ENCODE data around the gene ADGRA3. TPM values are rescaled to one million over a fixed set of nuclear protein-coding genes. Genes with fewer than 3 reads are reported as not detected.

The ADGRA3 gene
- total RNA-seq, 2 donors from 2014 or later, result 51.8 to 54.9 TPM

- H3K4me1 ChIP-seq (ENCODE audit: control insufficient read depth, insufficient read depth, low read length), result peaks cover 5% of the 10 kb centered on the region
- H3K36me3 Mint-ChIP-seq (ENCODE audit: low read depth), result peaks cover 30% of the 10 kb centered on the region
- no peak overlapping the region for H3K27ac ChIP-seq (ENCODE audit: low read depth, low read length)
- no peak for DNase-seq
- TF ChIP-seq CTCF (conservative IDR thresholded peaks at IDR 0.05), result no peak
- H3K9ac ChIP-seq (ENCODE audit: extremely low read depth, low read length, poor library complexity, severe bottlenecking), result no peak overlapping the region
- H3K36me3 ChIP-seq (ENCODE audit: control insufficient read depth, insufficient read depth, low read length), result peaks cover 23% of the 10 kb centered on the region
- peaks cover 22% of the 10 kb centered on the region for H3K4me1 Mint-ChIP-seq
- H3K9me3 Mint-ChIP-seq, result peaks cover 2% of the 10 kb centered on the region
- peaks cover 21% of the 10 kb centered on the region for H3K9me3 ChIP-seq (ENCODE audit: control insufficient read depth, low read length)
- H3K27ac Mint-ChIP-seq, result no peak overlapping the region
- no peak overlapping the region for H3K4me3 ChIP-seq (ENCODE audit: low read length)
- H3K4me3 Mint-ChIP-seq, result no peak overlapping the region
- H3K27me3 ChIP-seq (ENCODE audit: control insufficient read depth, insufficient read depth, low read length, poor library complexity, severe bottlenecking), result no peaks in the 10 kb centered on the region
- WGBS, 2 experiments (ENCODE audit: insufficient coverage in 1 of 2, insufficient read length in 1 of 2), result 90 to 94% methylated on average over 2 to 4 of the region's 4 CpGs
- H3K27me3 Mint-ChIP-seq (ENCODE audit: insufficient read depth), result no peaks in the 10 kb centered on the region
Measured at GRCh38 chr4:22471999-22472461, 43.8 kb downstream of the ADGRA3 start.

GRCh38 chr4:22471419-22471818 lies 44.4 kb downstream of the ADGRA3 start:
- DNase-seq, result no peak
- Mint-ChIP-seq H3K27ac (no peak overlapping the region), H3K4me1 (peaks cover 22% of the 10 kb centered on the region), H3K27me3 (ENCODE audit: insufficient read depth) (no peaks in the 10 kb centered on the region), H3K36me3 (ENCODE audit: low read depth) (peaks cover 32% of the 10 kb centered on the region), H3K9me3 (peaks cover 2% of the 10 kb centered on the region), H3K4me3 (no peak overlapping the region)
- Histone ChIP-seq H3K4me3 (ENCODE audit: low read length) (no peak overlapping the region), H3K9ac (ENCODE audit: extremely low read depth, low read length, poor library complexity, severe bottlenecking) (no peak overlapping the region), H3K9me3 (ENCODE audit: control insufficient read depth, low read length) (peaks cover 19% of the 10 kb centered on the region), H3K27me3 (ENCODE audit: control insufficient read depth, insufficient read depth, low read length, poor library complexity, severe bottlenecking) (no peaks in the 10 kb centered on the region), H3K27ac (ENCODE audit: low read depth, low read length) (no peak overlapping the region), H3K4me1 (ENCODE audit: control insufficient read depth, insufficient read depth, low read length) (peaks cover 5% of the 10 kb centered on the region), H3K36me3 (ENCODE audit: control insufficient read depth, insufficient read depth, low read length) (peaks cover 23% of the 10 kb centered on the region)
- no peak for TF ChIP-seq CTCF (conservative IDR thresholded peaks at IDR 0.05)
- WGBS, 2 experiments (ENCODE audit: insufficient coverage in 1 of 2, insufficient read length in 1 of 2), result 88% methylated on average over 4 of the region's 4 CpGs; no CpG with 5 or more reads in 1 of the 2 experiments

- H3K36me3 Mint-ChIP-seq (ENCODE audit: low read depth), result peaks cover 32% of the 10 kb centered on the region
- Histone ChIP-seq H3K27me3 (ENCODE audit: control insufficient read depth, insufficient read depth, low read length, poor library complexity, severe bottlenecking) (no peaks in the 10 kb centered on the region), H3K36me3 (ENCODE audit: control insufficient read depth, insufficient read depth, low read length) (peaks cover 21% of the 10 kb centered on the region), H3K9ac (ENCODE audit: extremely low read depth, low read length, poor library complexity, severe bottlenecking) (no peak overlapping the region), H3K4me1 (ENCODE audit: control insufficient read depth, insufficient read depth, low read length) (no peaks in the 10 kb centered on the region), H3K4me3 (ENCODE audit: low read length) (no peak overlapping the region), H3K27ac (ENCODE audit: low read depth, low read length) (no peak overlapping the region), H3K9me3 (ENCODE audit: control insufficient read depth, low read length) (no peaks in the 10 kb centered on the region)
- no peaks in the 10 kb centered on the region for H3K27me3 Mint-ChIP-seq (ENCODE audit: insufficient read depth)
- H3K4me1 Mint-ChIP-seq, result peaks cover 7% of the 10 kb centered on the region
- DNase-seq, result no peak
- no peak for TF ChIP-seq CTCF (conservative IDR thresholded peaks at IDR 0.05)
- no peak overlapping the region for H3K27ac Mint-ChIP-seq
- no peak overlapping the region for H3K4me3 Mint-ChIP-seq
- WGBS, 2 experiments (ENCODE audit: insufficient coverage in 1 of 2, insufficient read length in 1 of 2), result 72 to 87% methylated on average over 6 to 10 of the region's 10 CpGs
- H3K9me3 Mint-ChIP-seq, result no peaks in the 10 kb centered on the region
Measured at GRCh38 chr4:22466581-22466980, 49.3 kb downstream of the ADGRA3 start.
